ENCODE results near the gene COL15A1. TPM values are rescaled to one million over a fixed set of nuclear protein-coding genes. Genes with fewer than 3 reads are reported as not detected.
A peak's percentile ranks its signal among the peaks of the same experiment; 100 is the strongest.

The COL15A1 gene
- total RNA-seq, 3 donors from 2014 or later, result 0.05 to 0.16 (median 0.10) TPM

- DNase-seq (no peak), ATAC-seq (no peak)
- H3K9me3 Mint-ChIP-seq, result peaks cover 3% of the 10 kb centered on the region
- peak overlapping the region; percentile 93 for H3K4me3 Mint-ChIP-seq
- no peaks in the 10 kb centered on the region for H3K36me3 Mint-ChIP-seq (ENCODE audit: insufficient read depth)
- H3K27me3 Mint-ChIP-seq (ENCODE audit: low read depth), result no peaks in the 10 kb centered on the region
- H3K4me1 Mint-ChIP-seq (ENCODE audit: low read depth), result peaks cover 58% of the 10 kb centered on the region
These were observed 160.3 kb downstream of the COL15A1 start for GRCh38 chr9:99103901-99104458.

- Mint-ChIP-seq H3K27me3 (ENCODE audit: low read depth) (no peaks in the 10 kb centered on the region), H3K4me1 (ENCODE audit: low read depth) (peaks cover 59% of the 10 kb centered on the region)
- DNase-seq, result peak; percentile 90
These were observed 160.9 kb downstream of the COL15A1 start, which contains the start of gene TGFBR1 for GRCh38 chr9:99104459-99105151. TGFBR1 (plus strand) TSS chr9:99105113; CDS start chr9:99105206, 93 bp downstream.

GRCh38 chr9:99105152-99106043 lies 161.7 kb downstream of the COL15A1 start:
- H3K4me3 Mint-ChIP-seq, result peak overlapping the region; percentile 83
- peak; percentile 5 for DNase-seq
- ATAC-seq, result peak; percentile 28 to 29
- no peaks in the 10 kb centered on the region for H3K9me3 Mint-ChIP-seq
- H3K4me1 Mint-ChIP-seq (ENCODE audit: low read depth), result peaks cover 60% of the 10 kb centered on the region
- no peaks in the 10 kb centered on the region for H3K36me3 Mint-ChIP-seq (ENCODE audit: insufficient read depth)
- H3K27me3 Mint-ChIP-seq (ENCODE audit: low read depth), result no peaks in the 10 kb centered on the region

More at GRCh38 chr9:99104459-99105151, 160.9 kb downstream of the COL15A1 start, which contains the start of gene TGFBR1:
- peaks cover 3% of the 10 kb centered on the region for H3K9me3 Mint-ChIP-seq
- no peaks in the 10 kb centered on the region for H3K36me3 Mint-ChIP-seq (ENCODE audit: insufficient read depth)
- H3K4me3 Mint-ChIP-seq, result peak within 1 kb of the TSS; percentile 93
- ATAC-seq, result peak; percentile 94

GRCh38 chr9:99106044-99106375 lies 162.3 kb downstream of the COL15A1 start:
- DNase-seq (no peak), ATAC-seq (no peak)
- peak overlapping the region; percentile 83 for H3K4me3 Mint-ChIP-seq
- no peaks in the 10 kb centered on the region for H3K27me3 Mint-ChIP-seq (ENCODE audit: low read depth)
- no peaks in the 10 kb centered on the region for H3K9me3 Mint-ChIP-seq
- H3K4me1 Mint-ChIP-seq (ENCODE audit: low read depth), result peaks cover 66% of the 10 kb centered on the region
- H3K36me3 Mint-ChIP-seq (ENCODE audit: insufficient read depth), result no peaks in the 10 kb centered on the region

- no peak for DNase-seq
- ATAC-seq, result no peak
- H3K36me3 Mint-ChIP-seq (ENCODE audit: insufficient read depth), result peaks cover 3% of the 10 kb centered on the region
These were observed 163.7 kb downstream of the COL15A1 start for GRCh38 chr9:99107421-99107820.

GRCh38 chr9:99108131-99108530 lies 164.4 kb downstream of the COL15A1 start:
- Mint-ChIP-seq H3K4me1 (ENCODE audit: low read depth) (peaks cover 83% of the 10 kb centered on the region), H3K27me3 (ENCODE audit: low read depth) (no peaks in the 10 kb centered on the region), H3K36me3 (ENCODE audit: insufficient read depth) (peaks cover 3% of the 10 kb centered on the region), H3K9me3 (no peaks in the 10 kb centered on the region), H3K4me3 (no peak overlapping the region)
- DNase-seq, result no peak
- no peak for ATAC-seq

More at GRCh38 chr9:99107421-99107820, 163.7 kb downstream of the COL15A1 start:
- Mint-ChIP-seq H3K4me1 (ENCODE audit: low read depth) (peaks cover 78% of the 10 kb centered on the region), H3K4me3 (peak overlapping the region; percentile 83), H3K27me3 (ENCODE audit: low read depth) (no peaks in the 10 kb centered on the region), H3K9me3 (no peaks in the 10 kb centered on the region)

GRCh38 chr9:99109522-99109921 lies 165.8 kb downstream of the COL15A1 start:
- no peaks in the 10 kb centered on the region for H3K9me3 Mint-ChIP-seq
- H3K27me3 Mint-ChIP-seq (ENCODE audit: low read depth), result no peaks in the 10 kb centered on the region
- peaks cover 3% of the 10 kb centered on the region for H3K36me3 Mint-ChIP-seq (ENCODE audit: insufficient read depth)

GRCh38 chr9:99112750-99113413 lies 169.2 kb downstream of the COL15A1 start:
- no peaks in the 10 kb centered on the region for H3K27me3 Mint-ChIP-seq (ENCODE audit: low read depth)
- H3K4me1 Mint-ChIP-seq (ENCODE audit: low read depth), result peaks cover 93% of the 10 kb centered on the region
- H3K4me3 Mint-ChIP-seq, result peak overlapping the region; percentile 66
- no peaks in the 10 kb centered on the region for H3K9me3 Mint-ChIP-seq
- peak; percentile 75 to 80 for ATAC-seq
- DNase-seq, result peak; percentile 14
- peaks cover 3% of the 10 kb centered on the region for H3K36me3 Mint-ChIP-seq (ENCODE audit: insufficient read depth)

More at GRCh38 chr9:99109522-99109921, 165.8 kb downstream of the COL15A1 start:
- no peak for DNase-seq
- Mint-ChIP-seq H3K4me3 (no peak overlapping the region), H3K4me1 (ENCODE audit: low read depth) (peaks cover 84% of the 10 kb centered on the region)
- no peak for ATAC-seq

GRCh38 chr9:99113414-99114048 lies 169.8 kb downstream of the COL15A1 start:
- DNase-seq, result no peak
- peak in 1 of 2 donors; percentile 17 for ATAC-seq
- H3K4me1 Mint-ChIP-seq (ENCODE audit: low read depth), result peaks cover 90% of the 10 kb centered on the region
- H3K27me3 Mint-ChIP-seq (ENCODE audit: low read depth), result no peaks in the 10 kb centered on the region
- H3K36me3 Mint-ChIP-seq (ENCODE audit: insufficient read depth), result peaks cover 3% of the 10 kb centered on the region
- no peaks in the 10 kb centered on the region for H3K9me3 Mint-ChIP-seq
- H3K4me3 Mint-ChIP-seq, result peak overlapping the region; percentile 66

GRCh38 chr9:99114049-99114440 lies 170.3 kb downstream of the COL15A1 start:
- Mint-ChIP-seq H3K36me3 (ENCODE audit: insufficient read depth) (peaks cover 3% of the 10 kb centered on the region), H3K9me3 (no peaks in the 10 kb centered on the region), H3K4me3 (no peak overlapping the region), H3K4me1 (ENCODE audit: low read depth) (peaks cover 90% of the 10 kb centered on the region), H3K27me3 (ENCODE audit: low read depth) (no peaks in the 10 kb centered on the region)
- ATAC-seq, result no peak
- no peak for DNase-seq

- no peak overlapping the region for H3K4me3 Mint-ChIP-seq
- no peak for ATAC-seq
These were observed 171.3 kb downstream of the COL15A1 start for GRCh38 chr9:99114846-99115500.

GRCh38 chr9:99116003-99116411 lies 172.3 kb downstream of the COL15A1 start:
- Mint-ChIP-seq H3K4me3 (no peak overlapping the region), H3K9me3 (no peaks in the 10 kb centered on the region), H3K4me1 (ENCODE audit: low read depth) (peaks cover 90% of the 10 kb centered on the region), H3K36me3 (ENCODE audit: insufficient read depth) (peaks cover 3% of the 10 kb centered on the region), H3K27me3 (ENCODE audit: low read depth) (no peaks in the 10 kb centered on the region)
- ATAC-seq, result no peak
- DNase-seq, result no peak

More at GRCh38 chr9:99114846-99115500, 171.3 kb downstream of the COL15A1 start:
- Mint-ChIP-seq H3K27me3 (ENCODE audit: low read depth) (no peaks in the 10 kb centered on the region), H3K9me3 (no peaks in the 10 kb centered on the region), H3K36me3 (ENCODE audit: insufficient read depth) (peaks cover 3% of the 10 kb centered on the region), H3K4me1 (ENCODE audit: low read depth) (peaks cover 90% of the 10 kb centered on the region)
- DNase-seq, result no peak

GRCh38 chr9:99118782-99119466 lies 175.2 kb downstream of the COL15A1 start:
- H3K4me3 Mint-ChIP-seq, result peak overlapping the region; percentile 51

More at GRCh38 chr9:99118782-99119466, 175.2 kb downstream of the COL15A1 start:
- Mint-ChIP-seq H3K9me3 (no peaks in the 10 kb centered on the region), H3K4me1 (ENCODE audit: low read depth) (peaks cover 90% of the 10 kb centered on the region), H3K36me3 (ENCODE audit: insufficient read depth) (peaks cover 1% of the 10 kb centered on the region), H3K27me3 (ENCODE audit: low read depth) (no peaks in the 10 kb centered on the region)
- ATAC-seq, result peak; percentile 99
- DNase-seq, result peak; percentile 13
